SK-N-SH treated with all-trans-retinoic acid at 6 μM for 48 hours (cell line): Measurements from ENCODE around the gene UGT1A10.

Experiments used
- ATAC-seq: fragments of 200-7000 bp; cut with Tn5 transposase; 3 replicates; pipeline ENCODE4 v1.9.1; 2020; ENCODE audit warnings: mild to moderate bottlenecking, moderate library complexity
- ARNTL ChIP-seq: fragments of 450-650 bp; formaldehyde crosslinking; IDR thresholded peaks from 2 replicates; pipeline ENCODE4 v1.5.0; 2020; ENCODE audit warnings: low read depth, mild to moderate bottlenecking, moderate library complexity, borderline replicate concordance
- BACH2 ChIP-seq: fragments of 250-450 bp; sonication (Bioruptor Pico); IDR thresholded peaks from 2 replicates; pipeline ENCODE4 v1.9.0; 2021; ENCODE audit warnings: mild to moderate bottlenecking, borderline replicate concordance
- CSDC2 ChIP-seq: fragments of 250-450 bp; sonication (Bioruptor Pico); IDR thresholded peaks from 2 replicates; pipeline ENCODE4 v1.5.0; 2020; ENCODE audit warnings: mild to moderate bottlenecking, moderate library complexity
- GLIS3 ChIP-seq: fragments of 250-450 bp; sonication (Bioruptor Pico); IDR thresholded peaks from 2 replicates; pipeline ENCODE4 v1.5.0; 2020; ENCODE audit warnings: mild to moderate bottlenecking, moderate library complexity
- ISL1 ChIP-seq: fragments of 250-450 bp; sonication (Bioruptor Pico); IDR thresholded peaks from 2 replicates; pipeline ENCODE4 v2.1.2; 2022; ENCODE audit warnings: mild to moderate bottlenecking, moderate library complexity
- OSR1 ChIP-seq: fragments of 250-450 bp; sonication (Bioruptor Pico); IDR thresholded peaks from 2 replicates; pipeline ENCODE4 v1.8.0; 2022; ENCODE audit warnings: moderate library complexity, mild to moderate bottlenecking, inconsistent platforms
- PPARA ChIP-seq: fragments of 250-450 bp; sonication (Bioruptor Pico); IDR thresholded peaks from 2 replicates; pipeline ENCODE4 v1.5.0; 2020; ENCODE audit warnings: mild to moderate bottlenecking, borderline replicate concordance
- RARB ChIP-seq: fragments of 250-450 bp; sonication (Bioruptor Pico); IDR thresholded peaks from 2 replicates; pipeline ENCODE4 v1.8.0; 2021; ENCODE audit warnings: mild to moderate bottlenecking, moderate library complexity
- SNAI2 ChIP-seq: fragments of 250-450 bp; sonication (Bioruptor Pico); IDR thresholded peaks from 2 replicates; pipeline ENCODE4 v1.5.0; 2020; ENCODE audit warnings: mild to moderate bottlenecking, moderate library complexity
- TOX ChIP-seq: fragments of 250-450 bp; sonication (Bioruptor Pico); IDR thresholded peaks from 2 replicates; pipeline ENCODE4 v1.8.0; 2021; ENCODE audit warnings: mild to moderate bottlenecking, moderate library complexity, borderline replicate concordance
- ZFP3 ChIP-seq: fragments of 250-450 bp; sonication (Bioruptor Pico); IDR thresholded peaks from 2 replicates; pipeline ENCODE4 v1.5.0; 2020; ENCODE audit warnings: mild to moderate bottlenecking, moderate library complexity
- ZFP30 ChIP-seq: fragments of 450-650 bp; formaldehyde crosslinking; IDR thresholded peaks from 2 replicates; pipeline ENCODE4 v1.5.0; 2022; ENCODE audit warnings: mild to moderate bottlenecking, moderate library complexity
- ZNF565 ChIP-seq: fragments of 450-650 bp; formaldehyde crosslinking; conservative IDR thresholded peaks from 2 replicates; pipeline ENCODE4 v1.5.0; 2020; ENCODE audit warnings: low read depth, mild to moderate bottlenecking, moderate library complexity
- ZNF70 ChIP-seq: fragments of 450-650 bp; formaldehyde crosslinking; IDR thresholded peaks from 2 replicates; pipeline ENCODE4 v1.5.0; 2020; ENCODE audit warnings: mild to moderate bottlenecking, moderate library complexity
- ZNF8 ChIP-seq: fragments of 450-650 bp; formaldehyde crosslinking; IDR thresholded peaks from 2 replicates; pipeline ENCODE4 v1.5.0; 2020; ENCODE audit warnings: mild to moderate bottlenecking, moderate library complexity
- TF ChIP-seq, protein P1 (sequence below): fragments of 250-450 bp; sonication (Bioruptor Pico); IDR thresholded peaks from 2 replicates; pipeline ENCODE4 v1.5.0; 2020; ENCODE audit warnings: mild to moderate bottlenecking, moderate library complexity
- TF ChIP-seq, protein P2 (sequence below): fragments of 250-450 bp; sonication (Bioruptor Pico); IDR thresholded peaks from 2 replicates; pipeline ENCODE4 v1.8.0; 2020; ENCODE audit warnings: mild to moderate bottlenecking, moderate library complexity, borderline replicate concordance
- TF ChIP-seq, protein P3 (sequence below): fragments of 250-450 bp; sonication (Bioruptor Pico); IDR thresholded peaks from 2 replicates; pipeline ENCODE4 v1.5.1; 2021; ENCODE audit warnings: mild to moderate bottlenecking, moderate library complexity

Gene UGT1A10

DNA sequence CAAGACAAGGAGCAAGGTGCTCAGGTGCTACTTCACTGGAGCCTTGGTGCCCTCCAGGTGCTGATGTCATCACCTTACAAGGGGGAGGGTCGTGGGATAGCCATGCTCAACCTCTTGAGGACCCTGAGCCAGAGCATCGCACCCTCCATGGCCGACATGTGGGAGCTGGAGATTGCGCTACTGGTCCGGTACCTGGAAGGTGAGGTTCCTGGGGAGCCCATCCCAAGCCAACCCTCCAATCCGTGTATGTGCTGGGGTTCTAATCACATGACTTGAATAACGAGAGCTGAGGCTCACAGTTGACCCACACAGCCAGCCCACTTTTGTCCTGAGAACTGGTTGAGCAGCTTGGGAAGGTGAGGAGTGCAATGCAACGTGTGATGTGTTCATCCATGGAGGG is 167.7 kb downstream of the UGT1A10 start:
- no peak for ATAC-seq

DNA sequence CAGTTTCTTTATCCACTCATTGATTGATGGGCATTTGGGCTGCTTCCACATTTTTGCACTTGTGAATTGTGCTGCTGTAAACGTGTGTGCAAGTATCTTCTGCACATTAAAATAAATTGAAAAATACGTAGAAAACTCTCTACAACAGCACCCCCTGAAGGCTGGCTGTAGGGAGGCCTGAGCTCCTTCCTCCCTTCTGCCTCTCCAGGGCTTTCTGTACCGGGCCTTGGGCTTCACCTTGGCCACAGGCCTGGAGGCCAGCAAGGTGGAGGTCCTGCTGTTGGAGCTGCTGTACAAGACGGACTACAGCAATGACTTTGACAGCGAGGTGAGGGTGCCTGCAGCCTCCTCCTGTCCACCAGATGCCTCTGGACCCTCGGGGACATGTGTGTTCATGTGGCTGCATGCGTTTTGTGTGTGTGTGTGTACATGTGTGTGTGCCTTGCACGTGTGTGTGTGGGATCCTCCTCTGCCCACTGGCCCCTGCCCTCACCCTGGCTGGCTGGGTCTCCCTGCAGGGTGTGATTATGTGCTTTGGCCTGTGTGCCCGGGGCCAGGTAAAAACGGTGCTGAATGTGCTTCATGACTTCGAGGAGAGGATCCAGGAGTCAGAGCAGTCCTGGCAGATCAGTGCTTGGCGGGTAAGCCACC is 171.1 kb downstream of the UGT1A10 start:
- no peak for TF ChIP-seq CSDC2 (CRISPR knock-in tag)
- no peak for TF ChIP-seq ZNF70 (CRISPR knock-in tag)
- no peak for TF ChIP-seq ARNTL
- no peak for TF ChIP-seq ZNF8
- no peak for TF ChIP-seq BACH2 (CRISPR knock-in tag)
- TF ChIP-seq ZFP30 (CRISPR knock-in tag) = no peak
- TF ChIP-seq, protein P1, sequence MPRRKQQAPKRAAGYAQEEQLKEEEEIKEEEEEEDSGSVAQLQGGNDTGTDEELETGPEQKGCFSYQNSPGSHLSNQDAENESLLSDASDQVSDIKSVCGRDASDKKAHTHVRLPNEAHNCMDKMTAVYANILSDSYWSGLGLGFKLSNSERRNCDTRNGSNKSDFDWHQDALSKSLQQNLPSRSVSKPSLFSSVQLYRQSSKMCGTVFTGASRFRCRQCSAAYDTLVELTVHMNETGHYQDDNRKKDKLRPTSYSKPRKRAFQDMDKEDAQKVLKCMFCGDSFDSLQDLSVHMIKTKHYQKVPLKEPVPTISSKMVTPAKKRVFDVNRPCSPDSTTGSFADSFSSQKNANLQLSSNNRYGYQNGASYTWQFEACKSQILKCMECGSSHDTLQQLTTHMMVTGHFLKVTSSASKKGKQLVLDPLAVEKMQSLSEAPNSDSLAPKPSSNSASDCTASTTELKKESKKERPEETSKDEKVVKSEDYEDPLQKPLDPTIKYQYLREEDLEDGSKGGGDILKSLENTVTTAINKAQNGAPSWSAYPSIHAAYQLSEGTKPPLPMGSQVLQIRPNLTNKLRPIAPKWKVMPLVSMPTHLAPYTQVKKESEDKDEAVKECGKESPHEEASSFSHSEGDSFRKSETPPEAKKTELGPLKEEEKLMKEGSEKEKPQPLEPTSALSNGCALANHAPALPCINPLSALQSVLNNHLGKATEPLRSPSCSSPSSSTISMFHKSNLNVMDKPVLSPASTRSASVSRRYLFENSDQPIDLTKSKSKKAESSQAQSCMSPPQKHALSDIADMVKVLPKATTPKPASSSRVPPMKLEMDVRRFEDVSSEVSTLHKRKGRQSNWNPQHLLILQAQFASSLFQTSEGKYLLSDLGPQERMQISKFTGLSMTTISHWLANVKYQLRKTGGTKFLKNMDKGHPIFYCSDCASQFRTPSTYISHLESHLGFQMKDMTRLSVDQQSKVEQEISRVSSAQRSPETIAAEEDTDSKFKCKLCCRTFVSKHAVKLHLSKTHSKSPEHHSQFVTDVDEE (CRISPR knock-in tag) = no peak
- ATAC-seq = no peak

More for the DNA sequence above, 167.7 kb downstream of the UGT1A10 start:
- TF ChIP-seq ZFP30 (CRISPR knock-in tag) (no peak), GLIS3 (CRISPR knock-in tag) (no peak), TOX (CRISPR knock-in tag) (no peak)

DNA sequence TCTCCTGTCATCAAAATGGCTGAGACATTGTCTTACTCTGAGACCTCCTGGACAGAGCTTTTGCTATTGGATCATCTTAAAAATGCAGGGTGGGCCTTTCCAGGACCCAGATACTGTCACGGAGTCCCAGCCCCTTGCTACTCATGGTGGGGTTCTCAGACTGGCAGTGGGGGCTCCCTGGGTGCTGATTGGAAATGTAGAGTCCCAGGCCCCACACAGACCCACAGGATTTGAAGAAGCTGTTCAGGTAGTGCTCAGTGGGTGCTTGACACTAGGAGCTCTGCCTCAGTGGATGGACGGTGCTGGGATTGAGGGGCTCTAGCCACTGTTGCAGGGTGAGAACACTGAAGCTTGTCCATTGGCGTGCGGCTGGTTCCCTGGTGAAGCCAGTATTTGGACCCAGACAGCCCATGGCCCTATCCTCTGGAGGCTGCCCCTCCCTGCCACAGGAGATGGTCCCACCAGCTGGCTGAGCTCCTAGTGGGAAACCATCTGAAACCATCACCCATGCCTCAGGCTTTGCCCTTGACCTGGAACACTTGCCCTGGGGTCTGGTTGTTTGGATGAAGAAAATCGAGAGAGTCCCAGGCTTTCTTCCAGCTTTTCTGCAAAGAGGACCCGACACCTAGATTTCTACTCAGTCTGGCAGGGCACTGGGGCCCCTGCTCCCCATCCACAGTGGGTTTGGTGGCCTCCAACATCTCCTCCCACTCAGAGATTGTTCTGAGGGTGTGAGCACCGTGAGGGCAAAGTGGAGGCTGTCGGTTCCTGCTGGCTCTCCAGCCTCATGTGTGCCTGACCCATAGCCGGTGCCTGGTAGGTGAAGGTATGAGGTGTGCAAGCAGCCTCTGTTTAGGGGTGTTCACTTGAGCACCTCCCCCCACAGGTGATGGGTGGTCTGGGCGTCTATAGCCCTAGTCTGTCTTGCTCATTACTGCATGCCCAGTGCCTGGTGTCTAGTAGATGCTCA is 172.0 kb downstream of the UGT1A10 start:
- no peak for TF ChIP-seq ZNF565 (CRISPR knock-in tag)
- TF ChIP-seq ZFP3 (CRISPR knock-in tag) = no peak
- TF ChIP-seq TOX (CRISPR knock-in tag) = no peak
- TF ChIP-seq, protein P2, sequence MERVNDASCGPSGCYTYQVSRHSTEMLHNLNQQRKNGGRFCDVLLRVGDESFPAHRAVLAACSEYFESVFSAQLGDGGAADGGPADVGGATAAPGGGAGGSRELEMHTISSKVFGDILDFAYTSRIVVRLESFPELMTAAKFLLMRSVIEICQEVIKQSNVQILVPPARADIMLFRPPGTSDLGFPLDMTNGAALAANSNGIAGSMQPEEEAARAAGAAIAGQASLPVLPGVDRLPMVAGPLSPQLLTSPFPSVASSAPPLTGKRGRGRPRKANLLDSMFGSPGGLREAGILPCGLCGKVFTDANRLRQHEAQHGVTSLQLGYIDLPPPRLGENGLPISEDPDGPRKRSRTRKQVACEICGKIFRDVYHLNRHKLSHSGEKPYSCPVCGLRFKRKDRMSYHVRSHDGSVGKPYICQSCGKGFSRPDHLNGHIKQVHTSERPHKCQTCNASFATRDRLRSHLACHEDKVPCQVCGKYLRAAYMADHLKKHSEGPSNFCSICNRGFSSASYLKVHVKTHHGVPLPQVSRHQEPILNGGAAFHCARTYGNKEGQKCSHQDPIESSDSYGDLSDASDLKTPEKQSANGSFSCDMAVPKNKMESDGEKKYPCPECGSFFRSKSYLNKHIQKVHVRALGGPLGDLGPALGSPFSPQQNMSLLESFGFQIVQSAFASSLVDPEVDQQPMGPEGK = no peak
- no peak for ATAC-seq

DNA sequence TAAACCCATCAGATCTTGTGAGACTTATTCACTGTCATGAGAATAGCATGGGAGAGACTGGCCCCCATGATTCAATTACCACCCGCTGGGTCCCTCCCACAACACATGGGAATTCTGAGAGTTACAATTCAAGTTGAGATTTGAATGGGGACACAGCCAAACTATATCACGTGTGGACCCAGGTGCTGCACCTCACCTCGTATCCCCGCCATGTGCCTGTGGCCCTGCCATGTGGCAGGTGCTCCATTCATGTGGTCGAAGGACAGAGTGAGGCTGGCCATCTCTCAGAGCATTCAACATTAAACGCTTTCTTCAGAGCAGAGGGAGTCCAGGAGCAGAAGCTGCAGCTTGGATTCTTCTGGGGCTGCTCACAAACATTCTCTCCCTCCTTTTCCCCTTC is 174.1 kb downstream of the UGT1A10 start:
- ATAC-seq = no peak
- TF ChIP-seq OSR1 (CRISPR knock-in tag) (no peak), SNAI2 (CRISPR knock-in tag) (no peak), GLIS3 (CRISPR knock-in tag) (no peak), ZNF70 (CRISPR knock-in tag) (no peak), ISL1 (CRISPR knock-in tag) (no peak), RARB (no peak), BACH2 (CRISPR knock-in tag) (no peak)
- TF ChIP-seq, all 23 proteins: peak for 0

DNA sequence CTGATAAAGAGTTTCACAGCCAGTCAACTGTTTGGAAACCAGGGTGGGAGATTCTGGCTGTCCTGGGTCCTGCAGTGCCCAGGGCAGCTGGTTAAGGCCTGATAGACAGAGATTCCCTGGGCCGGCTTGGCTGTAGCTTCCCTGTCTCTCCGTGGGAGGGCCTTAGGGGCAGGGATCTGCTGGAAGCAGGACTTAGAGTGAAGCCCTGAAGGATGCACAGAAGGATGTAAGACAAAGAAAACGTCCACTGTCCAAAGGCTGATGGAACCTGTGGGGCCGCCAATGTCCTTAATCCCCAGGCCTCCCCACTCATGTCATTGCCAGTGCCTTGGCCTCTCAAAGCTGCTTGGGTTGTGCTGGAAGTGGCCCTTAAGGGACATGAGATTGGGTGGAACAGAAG is 174.8 kb downstream of the UGT1A10 start:
- ATAC-seq = no peak
- TF ChIP-seq, protein P3, sequence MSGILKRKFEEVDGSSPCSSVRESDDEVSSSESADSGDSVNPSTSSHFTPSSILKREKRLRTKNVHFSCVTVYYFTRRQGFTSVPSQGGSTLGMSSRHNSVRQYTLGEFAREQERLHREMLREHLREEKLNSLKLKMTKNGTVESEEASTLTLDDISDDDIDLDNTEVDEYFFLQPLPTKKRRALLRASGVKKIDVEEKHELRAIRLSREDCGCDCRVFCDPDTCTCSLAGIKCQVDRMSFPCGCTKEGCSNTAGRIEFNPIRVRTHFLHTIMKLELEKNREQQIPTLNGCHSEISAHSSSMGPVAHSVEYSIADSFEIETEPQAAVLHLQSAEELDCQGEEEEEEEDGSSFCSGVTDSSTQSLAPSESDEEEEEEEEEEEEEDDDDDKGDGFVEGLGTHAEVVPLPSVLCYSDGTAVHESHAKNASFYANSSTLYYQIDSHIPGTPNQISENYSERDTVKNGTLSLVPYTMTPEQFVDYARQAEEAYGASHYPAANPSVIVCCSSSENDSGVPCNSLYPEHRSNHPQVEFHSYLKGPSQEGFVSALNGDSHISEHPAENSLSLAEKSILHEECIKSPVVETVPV = no peak
- TF ChIP-seq ISL1 (CRISPR knock-in tag) (no peak), ZFP30 (CRISPR knock-in tag) (no peak), ZFP3 (CRISPR knock-in tag) (no peak), TOX (CRISPR knock-in tag) (no peak), BACH2 (CRISPR knock-in tag) (no peak), RARB (no peak), ARNTL (no peak), PPARA (CRISPR knock-in tag) (no peak), ZNF70 (CRISPR knock-in tag) (no peak)
- TF ChIP-seq, protein P1 (CRISPR knock-in tag) = no peak
- TF ChIP-seq, protein P2 = no peak
